HG02884 (cell line): ENCODE data around the gene C20orf204.
"Not testable (repeated sequence)": the region's sequence is repeated elsewhere in the genome, so short reads cannot be mapped to it uniquely, and the experiment has no call there.

ENCODE experiments used
- ATAC-seq: cut with Tn5 transposase; IDR thresholded peaks from one replicate; pipeline ENCODE4 v1.9.1; 2021; ENCODE audit warnings: mild to moderate bottlenecking, moderate library complexity; ENCODE audit not compliant: unreplicated experiment

C20orf204 gene

DNA sequence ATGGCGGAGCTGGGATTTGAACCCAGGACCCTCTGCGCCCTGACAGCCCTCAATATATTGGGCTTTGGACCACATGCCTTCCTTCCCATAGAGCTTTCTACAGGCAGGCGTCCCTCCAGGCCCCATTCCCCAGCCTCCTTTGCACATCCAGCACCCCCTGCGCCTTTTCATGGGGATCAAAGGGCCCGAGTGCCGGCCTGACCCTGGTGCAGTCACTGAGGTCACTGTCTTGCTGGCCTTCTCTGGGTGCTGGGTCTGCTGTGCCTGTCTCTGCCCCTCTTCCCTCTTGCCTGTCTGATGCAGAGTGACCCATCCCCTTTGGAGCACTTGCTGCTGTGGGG, 45.6 kb downstream of the C20orf204 start:
- no peak for ATAC-seq

DNA sequence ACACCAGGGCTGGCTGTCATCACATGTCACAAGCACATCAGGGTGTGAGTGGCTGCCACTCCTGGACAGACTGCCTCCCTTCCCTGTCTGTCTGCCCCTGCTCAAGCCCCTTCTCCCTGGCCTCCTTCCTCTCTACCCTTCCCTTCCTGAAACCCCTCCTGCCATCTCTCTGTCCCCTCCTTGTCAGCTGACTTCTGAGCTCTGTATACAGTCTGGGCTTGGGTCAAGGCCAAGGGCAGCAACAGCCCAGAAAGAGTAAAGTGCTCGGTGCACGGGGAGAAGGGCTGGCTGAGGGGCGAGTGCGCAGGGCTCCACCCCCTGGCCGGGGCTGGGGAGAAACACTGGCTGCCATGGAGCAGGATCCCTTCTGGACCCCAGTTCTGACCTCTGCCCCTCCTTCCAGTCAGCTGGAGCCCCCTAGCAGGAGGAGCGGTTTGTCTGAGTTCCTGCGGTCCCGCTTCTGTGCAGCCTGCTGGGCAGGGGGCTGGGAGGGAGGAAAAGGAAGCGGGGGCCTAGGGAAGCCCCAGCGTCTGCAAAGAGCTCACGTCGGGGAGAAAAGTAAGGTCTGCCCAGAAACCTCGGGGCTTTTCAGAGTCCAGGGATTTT, 46.2 kb downstream of the C20orf204 start:
- ATAC-seq: no peak

DNA sequence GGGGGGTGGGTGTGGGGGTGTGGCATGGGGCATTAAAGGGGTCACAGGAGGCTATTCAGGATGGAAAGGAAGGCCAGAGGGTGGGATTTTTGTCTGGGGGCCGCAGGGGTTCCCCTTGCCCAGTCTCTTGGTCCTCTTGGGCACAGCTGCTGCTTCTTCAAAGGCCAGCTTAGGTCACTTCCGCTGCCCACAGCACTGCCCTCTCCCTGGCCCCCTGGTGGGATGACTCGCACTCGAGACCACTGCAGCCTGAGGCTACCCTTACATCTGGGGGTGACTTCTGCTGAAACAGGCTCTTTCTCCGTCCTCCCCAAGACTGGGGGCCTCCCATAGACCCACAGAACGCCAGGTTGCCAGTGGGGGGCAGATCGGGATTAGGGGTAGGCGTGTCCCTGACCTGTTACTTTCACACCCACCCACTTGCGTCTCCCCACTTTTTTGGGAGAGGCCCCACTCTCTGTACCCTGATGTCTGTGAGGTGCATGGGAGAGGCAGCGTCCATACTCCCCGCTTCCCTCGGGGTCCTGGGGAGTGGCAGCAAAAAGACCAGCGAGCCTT, 46.9 kb downstream of the C20orf204 start:
- no peak for ATAC-seq

DNA sequence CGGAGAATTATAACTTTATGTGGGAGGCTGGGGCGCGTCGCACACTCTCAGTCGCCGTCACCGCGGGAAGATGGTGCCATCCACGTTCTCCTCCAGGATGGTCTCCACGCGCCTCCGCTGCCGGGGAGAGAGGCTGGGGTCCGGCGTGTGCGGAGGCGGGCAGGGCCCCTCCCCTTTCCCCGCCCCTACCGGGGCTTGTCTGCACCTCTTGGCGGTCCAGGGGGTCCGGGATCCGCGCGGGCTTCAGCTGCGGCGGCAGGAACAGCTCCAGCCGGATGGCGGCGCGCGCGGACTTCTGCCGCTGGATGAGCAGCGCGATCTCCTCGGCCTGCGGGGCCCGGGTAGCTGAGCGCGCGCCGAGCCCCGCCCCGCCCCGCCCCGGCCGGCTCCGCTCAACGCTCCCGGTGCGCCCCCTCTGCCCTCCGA, 47.4 kb downstream of the C20orf204 start:
- ATAC-seq: no peak

DNA sequence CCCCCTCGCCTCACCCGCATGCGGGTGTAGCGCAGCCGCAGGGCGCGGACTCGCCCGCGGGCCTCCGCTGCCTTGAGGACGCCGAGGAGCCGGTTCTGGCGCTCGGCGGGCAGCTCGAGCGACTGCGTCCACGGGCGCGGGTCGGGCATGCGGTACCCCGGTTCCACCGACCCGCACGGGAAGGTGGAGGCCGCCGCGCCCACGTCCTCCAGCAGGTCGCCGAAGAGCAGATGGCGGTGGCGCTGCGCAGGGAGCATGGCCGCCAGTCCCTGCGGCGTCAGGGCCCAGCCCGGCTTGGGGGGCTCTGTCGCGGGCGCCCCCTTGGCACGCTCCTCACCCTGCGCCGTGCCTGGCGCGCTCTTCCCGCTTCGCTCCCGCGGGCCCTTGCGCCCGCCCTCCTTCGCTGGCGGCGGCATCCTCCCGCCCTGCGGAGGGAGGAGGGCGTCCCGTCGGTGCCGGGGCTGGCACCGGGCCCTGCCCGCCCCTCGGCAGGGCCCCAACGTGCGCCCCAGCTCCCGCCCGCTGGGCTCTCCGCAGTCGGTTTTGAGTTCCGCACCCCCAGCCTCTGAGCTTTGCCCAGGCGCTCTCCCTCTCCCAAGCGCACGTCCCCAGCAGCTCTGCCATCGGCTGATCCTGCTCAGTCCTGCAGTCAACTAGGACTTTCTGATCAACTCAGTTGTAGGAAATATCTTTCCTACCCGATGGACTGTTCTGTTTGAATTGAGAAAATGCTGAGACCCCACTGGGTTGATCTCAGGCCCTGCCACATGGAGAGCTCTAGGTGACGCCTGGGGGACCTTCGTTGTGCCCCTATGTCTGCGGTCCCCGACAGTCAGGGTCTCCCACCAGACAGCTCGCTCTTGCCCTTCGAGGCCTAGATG, 48.1 kb downstream of the C20orf204 start, which contains the start of gene LKAAEAR1:
Gene LKAAEAR1 (minus strand): TSS at position 595 of the 881 bp plus-strand sequence. CDS start 179 bp downstream, at position 416.
- ATAC-seq: no peak

DNA sequence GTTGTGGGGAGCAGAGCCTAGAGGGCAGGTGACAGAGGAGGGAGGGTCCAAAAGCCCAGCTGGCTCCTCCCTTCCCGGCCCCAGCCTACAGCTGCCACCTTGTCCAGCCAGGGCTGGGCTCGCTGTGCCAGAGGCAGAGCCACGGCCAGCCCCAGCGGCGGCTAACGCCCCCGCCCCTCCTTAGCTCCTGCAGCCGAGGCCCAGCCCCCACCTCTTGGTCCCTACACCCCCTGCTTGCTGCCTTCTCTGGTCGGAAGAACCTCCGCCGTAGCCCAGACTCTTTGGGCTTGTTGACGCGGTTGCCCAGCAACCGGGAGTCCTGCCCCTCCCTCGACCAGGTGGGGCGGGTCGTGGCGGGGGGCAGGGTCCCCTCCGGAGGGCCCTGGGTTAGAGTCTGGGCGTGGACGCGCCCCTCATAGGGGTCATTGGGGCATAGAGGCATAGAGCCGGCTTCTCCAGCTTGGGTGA, 48.7 kb downstream of the C20orf204 start:
- no peak for ATAC-seq

DNA sequence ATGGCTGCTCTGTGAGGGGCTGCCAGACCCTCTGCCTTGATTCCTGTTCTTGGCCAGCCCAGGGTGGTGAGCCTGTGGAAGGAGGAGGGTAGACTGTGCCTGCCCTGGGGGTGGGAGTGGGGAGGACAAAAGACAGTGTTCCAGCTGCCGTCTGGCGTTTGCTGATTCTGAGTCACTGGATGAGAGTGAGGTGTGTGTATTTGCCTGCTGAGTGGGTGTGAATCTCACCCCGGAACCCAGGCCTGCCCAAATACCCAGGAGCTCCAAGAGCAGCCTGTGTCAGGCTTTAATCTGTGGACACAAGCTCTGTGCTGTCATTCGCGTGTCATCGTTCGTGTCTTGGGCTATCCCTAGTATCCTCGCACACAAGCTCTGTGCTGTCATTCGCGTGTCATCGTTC, 50.8 kb downstream of the C20orf204 start:
- ATAC-seq: no peak

DNA sequence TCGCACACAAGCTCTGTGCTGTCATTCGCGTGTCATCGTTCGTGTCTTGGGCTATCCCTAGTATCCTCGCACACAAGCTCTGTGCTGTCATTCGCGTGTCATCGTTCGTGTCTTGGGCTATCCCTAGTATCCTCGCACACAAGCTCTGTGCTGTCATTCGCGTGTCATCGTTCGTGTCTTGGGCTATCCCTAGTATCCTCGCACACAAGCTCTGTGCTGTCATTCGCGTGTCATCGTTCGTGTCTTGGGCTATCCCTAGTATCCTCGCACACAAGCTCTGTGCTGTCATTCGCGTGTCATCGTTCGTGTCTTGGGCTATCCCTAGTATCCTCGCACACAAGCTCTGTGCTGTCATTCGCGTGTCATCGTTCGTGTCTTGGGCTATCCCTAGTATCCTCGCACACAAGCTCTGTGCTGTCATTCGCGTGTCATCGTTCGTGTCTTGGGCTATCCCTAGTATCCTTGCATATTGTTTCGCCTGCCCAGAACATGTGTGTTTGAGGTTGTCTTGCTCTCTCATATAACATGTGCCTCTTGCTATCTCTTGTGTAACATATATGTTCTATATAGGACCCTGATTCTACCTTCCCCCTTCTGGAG, 51.3 kb downstream of the C20orf204 start:
- not testable (repeated sequence) for ATAC-seq

DNA sequence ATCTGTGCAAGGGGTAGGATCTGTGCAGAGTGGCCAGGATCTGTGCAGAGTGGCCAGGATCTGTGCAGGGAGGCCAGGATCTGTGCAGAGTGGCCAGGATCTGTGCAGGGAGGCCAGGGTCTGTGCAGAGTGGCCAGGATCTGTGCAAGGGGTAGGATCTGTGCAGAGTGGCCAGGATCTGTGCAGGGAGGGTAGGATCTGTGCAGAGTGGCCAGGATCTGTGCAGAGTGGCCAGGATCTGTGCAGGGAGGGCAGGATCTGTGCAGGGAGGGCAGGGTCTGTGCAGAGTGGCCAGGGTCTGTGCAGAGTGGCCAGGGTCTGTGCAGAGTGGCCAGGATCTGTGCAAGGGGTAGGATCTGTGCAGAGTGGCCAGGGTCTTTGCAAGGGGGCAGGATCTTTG, 52.6 kb downstream of the C20orf204 start:
- not testable (repeated sequence) for ATAC-seq
